Stimulated activated naive CD8-positive, alpha-beta T cell treated with anti-CD3 and anti-CD28 coated beads, Interleukin-15, amount 100 ng/mL, for 72 hours (primary cell): Measurements from ENCODE around the gene MYL2.

Experiments used
- ATAC-seq: fragments of 150-1000 bp; cut with Tn5 transposase; 2 replicates; pipeline ENCODE4 v1.10.0; 2021; ENCODE audit warnings: mild to moderate bottlenecking, moderate library complexity
- DNase-seq, 2 donors: peaks; one replicate each; pipeline ENCODE4 v3.0.0; 2021 to 2022
- H3K27ac Mint-ChIP-seq, 2 donors: one replicate each; pipeline ENCODE4 v1.8.0; 2022; ENCODE audit warnings: mild to moderate bottlenecking in 2 of 2, mixed read lengths in 2 of 2, moderate library complexity in 2 of 2
- H3K27me3 Mint-ChIP-seq: one replicate; pipeline ENCODE4 v1.8.0; 2022; ENCODE audit warnings: mixed read lengths
- H3K4me1 Mint-ChIP-seq: one replicate; pipeline ENCODE4 v1.8.0; 2022; ENCODE audit warnings: mild to moderate bottlenecking, mixed read lengths
- H3K4me3 Mint-ChIP-seq, 2 donors: one replicate each; pipeline ENCODE4 v1.8.0; 2022; ENCODE audit warnings: mild to moderate bottlenecking in 2 of 2, mixed read lengths in 2 of 2, moderate library complexity in 1 of 2
- H3K9me3 Mint-ChIP-seq, 2 donors: one replicate each; pipeline ENCODE4 v1.8.0; 2022; ENCODE audit warnings: mixed read lengths in 2 of 2

MYL2 gene

GRCh38 chr12:110934093-110934852 is 13.9 kb upstream of the MYL2 start:
- ATAC-seq (no peak), DNase-seq (no peak)
- no peaks in the 10 kb centered on the region for H3K9me3 Mint-ChIP-seq
- H3K27me3 Mint-ChIP-seq = peaks cover 23% of the 10 kb centered on the region
- H3K4me3 Mint-ChIP-seq = no peak overlapping the region
- H3K27ac Mint-ChIP-seq = no peak overlapping the region
- H3K4me1 Mint-ChIP-seq = peaks cover 9% of the 10 kb centered on the region

- ATAC-seq = no peak
- H3K27ac Mint-ChIP-seq = no peak overlapping the region
- no peaks in the 10 kb centered on the region for H3K9me3 Mint-ChIP-seq
- H3K4me1 Mint-ChIP-seq = peaks cover 9% of the 10 kb centered on the region
- H3K27me3 Mint-ChIP-seq = peaks cover 23% of the 10 kb centered on the region
- DNase-seq = no peak
- H3K4me3 Mint-ChIP-seq = no peak overlapping the region
Measured at GRCh38 chr12:110933326-110933974, 13.1 kb upstream of the MYL2 start.

GRCh38 chr12:110932046-110932445 is 11.7 kb upstream of the MYL2 start:
- no peak overlapping the region for H3K27ac Mint-ChIP-seq
- DNase-seq (no peak), ATAC-seq (no peak)
- peaks cover 18% of the 10 kb centered on the region for H3K27me3 Mint-ChIP-seq
- peaks cover 5% of the 10 kb centered on the region for H3K4me1 Mint-ChIP-seq
- H3K4me3 Mint-ChIP-seq = no peak overlapping the region
- H3K9me3 Mint-ChIP-seq = no peaks in the 10 kb centered on the region

- Mint-ChIP-seq H3K9me3 (no peaks in the 10 kb centered on the region), H3K27ac (no peak overlapping the region), H3K4me3 (no peak overlapping the region), H3K4me1 (no peaks in the 10 kb centered on the region), H3K27me3 (peaks cover 10% of the 10 kb centered on the region)
- DNase-seq (no peak), ATAC-seq (no peak)
Measured at GRCh38 chr12:110931315-110931728, 10.9 kb upstream of the MYL2 start.

GRCh38 chr12:110930348-110931314 is 10.3 kb upstream of the MYL2 start:
- Mint-ChIP-seq H3K9me3 (no peaks in the 10 kb centered on the region), H3K4me1 (no peaks in the 10 kb centered on the region), H3K27me3 (peaks cover 4% of the 10 kb centered on the region), H3K27ac (no peak overlapping the region), H3K4me3 (no peak overlapping the region)
- ATAC-seq (no peak), DNase-seq (no peak)

- ATAC-seq (no peak), DNase-seq (no peak)
- no peak overlapping the region for H3K4me3 Mint-ChIP-seq
- no peak overlapping the region for H3K27ac Mint-ChIP-seq
- H3K9me3 Mint-ChIP-seq = no peaks in the 10 kb centered on the region
- no peaks in the 10 kb centered on the region for H3K4me1 Mint-ChIP-seq
- no peaks in the 10 kb centered on the region for H3K27me3 Mint-ChIP-seq
Measured at GRCh38 chr12:110929818-110930217, 9.4 kb upstream of the MYL2 start.

- no peak overlapping the region for H3K4me3 Mint-ChIP-seq
- no peak for ATAC-seq
- no peak for DNase-seq
- H3K27me3 Mint-ChIP-seq = no peaks in the 10 kb centered on the region
- no peaks in the 10 kb centered on the region for H3K4me1 Mint-ChIP-seq
- no peak overlapping the region for H3K27ac Mint-ChIP-seq
- H3K9me3 Mint-ChIP-seq = no peaks in the 10 kb centered on the region
Measured at GRCh38 chr12:110928700-110929099, 8.3 kb upstream of the MYL2 start.

- Mint-ChIP-seq H3K27me3 (no peaks in the 10 kb centered on the region), H3K4me3 (no peak overlapping the region)
Measured at GRCh38 chr12:110927546-110927945, 7.2 kb upstream of the MYL2 start.

GRCh38 chr12:110923692-110924334 is 3.4 kb upstream of the MYL2 start:
- ATAC-seq (no peak), DNase-seq (no peak)
- Mint-ChIP-seq H3K9me3 (no peaks in the 10 kb centered on the region), H3K27ac (peak overlapping the region in 1 of 2 donors; percentile 75), H3K4me1 (no peaks in the 10 kb centered on the region), H3K4me3 (no peak overlapping the region), H3K27me3 (peaks cover 15% of the 10 kb centered on the region)

More at GRCh38 chr12:110927546-110927945, 7.2 kb upstream of the MYL2 start:
- Mint-ChIP-seq H3K9me3 (no peaks in the 10 kb centered on the region), H3K27ac (no peak overlapping the region), H3K4me1 (no peaks in the 10 kb centered on the region)
- ATAC-seq (no peak), DNase-seq (no peak)

- peaks cover 15% of the 10 kb centered on the region for H3K27me3 Mint-ChIP-seq
- no peaks in the 10 kb centered on the region for H3K4me1 Mint-ChIP-seq
Measured at GRCh38 chr12:110923192-110923591, 2.8 kb upstream of the MYL2 start.

GRCh38 chr12:110922652-110923051 is 2.3 kb upstream of the MYL2 start:
- DNase-seq (no peak), ATAC-seq (no peak)
- Mint-ChIP-seq H3K4me1 (no peaks in the 10 kb centered on the region), H3K27ac (no peak overlapping the region), H3K4me3 (no peak overlapping the region), H3K9me3 (no peaks in the 10 kb centered on the region), H3K27me3 (peaks cover 15% of the 10 kb centered on the region)

More at GRCh38 chr12:110923192-110923591, 2.8 kb upstream of the MYL2 start:
- Mint-ChIP-seq H3K4me3 (no peak overlapping the region), H3K27ac (peak overlapping the region in 1 of 2 donors; percentile 41), H3K9me3 (no peaks in the 10 kb centered on the region)
- DNase-seq (no peak), ATAC-seq (no peak)

- peaks cover 15% of the 10 kb centered on the region for H3K27me3 Mint-ChIP-seq
- H3K9me3 Mint-ChIP-seq = no peaks in the 10 kb centered on the region
- no peak overlapping the region for H3K27ac Mint-ChIP-seq
- ATAC-seq (no peak), DNase-seq (no peak)
- no peaks in the 10 kb centered on the region for H3K4me1 Mint-ChIP-seq
- H3K4me3 Mint-ChIP-seq = no peak overlapping the region
Measured at GRCh38 chr12:110921262-110921661, 883 bp upstream of the MYL2 start.

GRCh38 chr12:110919720-110920119 is 659 bp downstream of the MYL2 start:
- no peak overlapping the region for H3K4me3 Mint-ChIP-seq
- peaks cover 15% of the 10 kb centered on the region for H3K27me3 Mint-ChIP-seq
- no peaks in the 10 kb centered on the region for H3K4me1 Mint-ChIP-seq
- no peak for DNase-seq
- no peak overlapping the region for H3K27ac Mint-ChIP-seq
- ATAC-seq = no peak
- no peaks in the 10 kb centered on the region for H3K9me3 Mint-ChIP-seq

GRCh38 chr12:110917961-110918360 is 2.4 kb downstream of the MYL2 start:
- no peak for DNase-seq
- ATAC-seq = no peak
- Mint-ChIP-seq H3K27ac (no peak overlapping the region), H3K27me3 (peaks cover 15% of the 10 kb centered on the region), H3K9me3 (no peaks in the 10 kb centered on the region), H3K4me3 (no peak overlapping the region), H3K4me1 (no peaks in the 10 kb centered on the region)

GRCh38 chr12:110917467-110917866 is 2.9 kb downstream of the MYL2 start:
- Mint-ChIP-seq H3K27ac (no peak overlapping the region), H3K27me3 (peaks cover 15% of the 10 kb centered on the region), H3K4me1 (no peaks in the 10 kb centered on the region)

More at GRCh38 chr12:110917467-110917866, 2.9 kb downstream of the MYL2 start:
- ATAC-seq (no peak), DNase-seq (no peak)
- Mint-ChIP-seq H3K4me3 (no peak overlapping the region), H3K9me3 (no peaks in the 10 kb centered on the region)
